Natural killer cell (primary cell): ENCODE results near the gene TKFC. TPM values are rescaled to one million over a fixed set of nuclear protein-coding genes. Genes with fewer than 3 reads are reported as not detected.

Experiments
- ATAC-seq, 3 donors: fragments of 150-1000 bp in 2 of 3; fragments of 200-7000 bp in 1 of 3; cut with Tn5 transposase; 1 replicate in 1 of 3; 2 replicates in 2 of 3; pipeline ENCODE4 v1.10.0; 2021; ENCODE audit warnings: mild to moderate bottlenecking in 2 of 3, moderate library complexity in 2 of 3
- DNase-seq, 2 donors: peaks; one replicate each; pipeline versions ENCODE4 v3.0.0 to v3.0.0-alpha.2; 2013 to 2021; ENCODE audit warnings: mixed read lengths in 1 of 2
- H3K27ac ChIP-seq: one replicate; pipeline ENCODE4 v1.5.1; 2013; ENCODE audit warnings: mild to moderate bottlenecking, low read length
- H3K27me3 ChIP-seq: one replicate; pipeline ENCODE4 v1.6.1; 2013; ENCODE audit warnings: low read length; ENCODE audit not compliant: control insufficient read depth, insufficient read depth
- H3K36me3 ChIP-seq: one replicate; pipeline ENCODE4 v1.6.1; 2013; ENCODE audit warnings: low read length; ENCODE audit not compliant: control insufficient read depth, insufficient read depth
- H3K4me1 ChIP-seq: one replicate; pipeline ENCODE4 v1.6.1; 2013; ENCODE audit warnings: low read length; ENCODE audit not compliant: control insufficient read depth, insufficient read depth
- H3K4me3 ChIP-seq: one replicate; pipeline ENCODE4 v1.5.1; 2013; ENCODE audit warnings: low read length
- H3K9me3 ChIP-seq: one replicate; pipeline ENCODE4 v1.6.1; 2013; ENCODE audit warnings: low read length; ENCODE audit not compliant: control insufficient read depth, insufficient read depth
- H3K27ac Mint-ChIP-seq, 2 donors: one replicate each; pipeline ENCODE4 v1.8.0; 2022; ENCODE audit warnings: mild to moderate bottlenecking in 2 of 2, mixed read lengths in 2 of 2, moderate library complexity in 1 of 2
- H3K27me3 Mint-ChIP-seq, 2 donors: one replicate each; pipeline ENCODE4 v1.8.0; 2022; ENCODE audit warnings: low read depth in 2 of 2, mixed read lengths in 2 of 2
- H3K36me3 Mint-ChIP-seq: one replicate; pipeline ENCODE4 v1.8.0; 2022; ENCODE audit warnings: mixed read lengths
- H3K4me1 Mint-ChIP-seq, 2 donors: one replicate each; pipeline ENCODE4 v1.8.0; 2022; ENCODE audit warnings: mixed read lengths in 2 of 2
- H3K4me3 Mint-ChIP-seq: one replicate; pipeline ENCODE4 v1.8.0; 2022; ENCODE audit warnings: mild to moderate bottlenecking, moderate library complexity, mixed read lengths
- H3K9me3 Mint-ChIP-seq, 2 donors: one replicate each; pipeline ENCODE4 v1.8.0; 2022; ENCODE audit warnings: mixed read lengths in 2 of 2
- WGBS: methylation state at CpG from one replicate; pipeline ENCODE4 v1.1.7; 2013; ENCODE audit warnings: missing lambda C conversion rate; ENCODE audit not compliant: insufficient coverage; 5-methylcytosine and 5-hydroxymethylcytosine counted together
- intact Hi-C: fragments of 100-400 bp; cut with micrococcal nuclease; formaldehyde crosslinking; loops from one replicate; pipeline ENCODE4 v1.14.2; 2022
- total RNA-seq, 4 donors: library from RNA; stranded (reverse); fragments of 120-200 nt in 1 of 4; gene quantifications; one replicate each; pipeline versions ENCODE4 v1.2.3 to v1.2.4, GENCODE V29; 2013 to 2022
- TF ChIP-seq, protein P1 (sequence below): fragments of 200-600 bp; IDR thresholded peaks from one replicate; pipeline ENCODE4 v1.8.0; 2022; ENCODE audit warnings: antibody characterized with exemption

The TKFC gene
- total RNA-seq, 3 donors from 2014 or later (not counting 1 experiment from before 2014, with no cell fraction given) = 32.9 to 54.8 (median 38.6) TPM

DNA sequence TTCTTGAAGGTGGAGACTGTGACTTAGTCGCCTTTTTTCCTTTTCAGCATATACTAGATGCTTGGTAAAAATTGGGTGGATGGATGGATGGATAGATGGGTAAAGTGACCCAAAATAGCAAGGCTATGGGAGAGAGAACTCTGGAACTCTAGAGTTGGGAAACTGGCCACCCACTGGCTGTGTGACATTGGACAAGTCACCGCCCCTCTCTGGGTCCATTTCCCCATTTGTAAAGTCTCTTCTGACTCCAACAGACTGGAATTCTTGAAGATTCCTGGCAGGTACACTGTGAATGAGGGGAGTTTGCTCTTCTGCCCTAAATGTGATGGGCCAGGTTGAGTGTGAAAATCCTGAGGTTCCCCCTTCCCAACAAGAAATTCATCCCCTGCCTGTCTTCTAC, 8.0 kb downstream of the TKFC start:
- H3K27ac Mint-ChIP-seq = no peak overlapping the region
- peaks cover 0 to 7% of the 10 kb centered on the region in 2 donors for H3K4me1 Mint-ChIP-seq
- no peaks in the 10 kb centered on the region for H3K27me3 Mint-ChIP-seq
- no peak overlapping the region for H3K27ac ChIP-seq
- no peaks in the 10 kb centered on the region for H3K9me3 Mint-ChIP-seq
- DNase-seq (no peak), ATAC-seq (no peak)
- TF ChIP-seq, protein P1, sequence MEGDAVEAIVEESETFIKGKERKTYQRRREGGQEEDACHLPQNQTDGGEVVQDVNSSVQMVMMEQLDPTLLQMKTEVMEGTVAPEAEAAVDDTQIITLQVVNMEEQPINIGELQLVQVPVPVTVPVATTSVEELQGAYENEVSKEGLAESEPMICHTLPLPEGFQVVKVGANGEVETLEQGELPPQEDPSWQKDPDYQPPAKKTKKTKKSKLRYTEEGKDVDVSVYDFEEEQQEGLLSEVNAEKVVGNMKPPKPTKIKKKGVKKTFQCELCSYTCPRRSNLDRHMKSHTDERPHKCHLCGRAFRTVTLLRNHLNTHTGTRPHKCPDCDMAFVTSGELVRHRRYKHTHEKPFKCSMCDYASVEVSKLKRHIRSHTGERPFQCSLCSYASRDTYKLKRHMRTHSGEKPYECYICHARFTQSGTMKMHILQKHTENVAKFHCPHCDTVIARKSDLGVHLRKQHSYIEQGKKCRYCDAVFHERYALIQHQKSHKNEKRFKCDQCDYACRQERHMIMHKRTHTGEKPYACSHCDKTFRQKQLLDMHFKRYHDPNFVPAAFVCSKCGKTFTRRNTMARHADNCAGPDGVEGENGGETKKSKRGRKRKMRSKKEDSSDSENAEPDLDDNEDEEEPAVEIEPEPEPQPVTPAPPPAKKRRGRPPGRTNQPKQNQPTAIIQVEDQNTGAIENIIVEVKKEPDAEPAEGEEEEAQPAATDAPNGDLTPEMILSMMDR = no peak
- H3K36me3 Mint-ChIP-seq = no peaks in the 10 kb centered on the region
- H3K4me3 ChIP-seq = no peak overlapping the region
- peaks cover 3% of the 10 kb centered on the region for H3K36me3 ChIP-seq
- no peak overlapping the region for H3K4me3 Mint-ChIP-seq
- H3K4me1 ChIP-seq = peaks cover 8% of the 10 kb centered on the region
- intact Hi-C loops = no loop called here
- no peaks in the 10 kb centered on the region for H3K27me3 ChIP-seq
- WGBS = 100% methylated on average over 1 of the region's 2 CpGs
- no peaks in the 10 kb centered on the region for H3K9me3 ChIP-seq

DNA sequence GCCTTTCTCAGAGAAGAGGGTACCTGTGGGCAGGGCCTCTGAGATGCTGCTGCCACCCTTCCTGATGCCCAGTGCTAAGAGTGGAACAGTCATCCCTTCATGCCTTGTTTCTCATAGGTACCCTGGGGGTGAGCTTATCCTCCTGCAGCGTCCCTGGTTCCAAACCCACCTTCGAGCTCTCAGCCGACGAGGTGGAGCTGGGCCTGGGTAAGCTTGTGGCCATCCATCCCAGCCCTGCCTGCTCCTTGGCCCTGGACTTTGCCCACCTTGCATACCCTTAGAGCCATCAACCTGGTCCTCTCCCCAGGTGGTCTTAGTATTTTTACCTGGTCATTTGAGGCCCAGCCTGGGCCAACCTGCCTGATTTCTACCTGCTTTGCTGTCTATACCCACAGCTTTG, 8.7 kb downstream of the TKFC start:
- Histone ChIP-seq H3K27me3 (no peaks in the 10 kb centered on the region), H3K9me3 (no peaks in the 10 kb centered on the region), H3K36me3 (peaks cover 3% of the 10 kb centered on the region), H3K27ac (no peak overlapping the region), H3K4me3 (no peak overlapping the region), H3K4me1 (peaks cover under 1% of the 10 kb centered on the region)
- no peaks in the 10 kb centered on the region for H3K27me3 Mint-ChIP-seq
- 98% methylated on average over 4 of the region's 4 CpGs for WGBS
- ATAC-seq = no peak
- TF ChIP-seq, protein P1 = no peak
- DNase-seq = no peak
- intact Hi-C loops = no loop called here
- H3K4me1 Mint-ChIP-seq = peaks cover 0 to 4% of the 10 kb centered on the region in 2 donors
- H3K4me3 Mint-ChIP-seq = no peak overlapping the region
- H3K9me3 Mint-ChIP-seq = no peaks in the 10 kb centered on the region
- no peaks in the 10 kb centered on the region for H3K36me3 Mint-ChIP-seq
- H3K27ac Mint-ChIP-seq = no peak overlapping the region

DNA sequence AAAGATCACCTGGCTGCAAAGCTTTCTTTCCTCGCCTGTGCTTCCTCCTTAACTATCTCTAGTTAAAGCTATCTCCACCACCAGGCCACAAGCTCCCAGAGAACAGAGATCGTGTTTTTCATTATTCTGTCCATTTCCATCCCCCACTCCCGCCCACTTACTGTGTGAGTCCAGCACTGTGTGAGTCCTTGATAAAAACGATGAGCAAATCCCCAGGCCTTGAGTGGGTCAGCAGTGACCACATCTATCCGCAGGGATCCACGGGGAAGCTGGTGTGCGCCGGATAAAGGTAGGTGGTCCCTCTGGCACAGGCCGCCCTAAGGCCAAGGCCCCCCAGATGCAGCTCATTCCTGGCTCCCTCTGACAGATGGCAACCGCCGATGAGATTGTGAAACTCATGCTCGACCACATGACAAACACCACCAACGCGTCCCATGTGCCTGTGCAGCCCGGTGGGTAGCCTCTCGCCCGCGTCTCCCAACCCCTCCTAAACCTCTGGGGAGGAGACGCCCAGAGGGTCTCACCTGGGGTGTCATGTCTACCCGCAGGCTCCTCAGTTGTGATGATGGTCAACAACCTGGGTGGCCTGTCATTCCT, 9.3 kb downstream of the TKFC start:
- intact Hi-C loops = no loop called here
- 96% methylated on average over 20 of the region's 20 CpGs for WGBS
- Mint-ChIP-seq H3K27ac (no peak overlapping the region), H3K9me3 (no peaks in the 10 kb centered on the region), H3K27me3 (no peaks in the 10 kb centered on the region), H3K4me1 (no peaks in the 10 kb centered on the region), H3K36me3 (no peaks in the 10 kb centered on the region), H3K4me3 (no peak overlapping the region)
- DNase-seq (no peak), ATAC-seq (no peak)
- H3K27me3 ChIP-seq = no peaks in the 10 kb centered on the region
- no peaks in the 10 kb centered on the region for H3K4me1 ChIP-seq
- H3K9me3 ChIP-seq = no peaks in the 10 kb centered on the region
- peaks cover 3% of the 10 kb centered on the region for H3K36me3 ChIP-seq
- TF ChIP-seq, protein P1 = no peak
- no peak overlapping the region for H3K4me3 ChIP-seq
- H3K27ac ChIP-seq = no peak overlapping the region
